Glomerular visceral epithelial cell (primary cell): ENCODE measurements around the gene SNCB.
A peak's percentile ranks its signal among the peaks of the same experiment; 100 is the strongest.
"Not testable (repeated sequence)": the region's sequence is repeated elsewhere in the genome, so short reads cannot be mapped to it uniquely, and the experiment has no call there.

Source experiments
- DNase-seq: peaks from one replicate; pipeline ENCODE4 v3.0.0-alpha.2; 2016; ENCODE audit errors: extremely low spot score

SNCB gene

GRCh38 chr5:176599749-176600430 is 30.4 kb downstream of the SNCB start:
- DNase-seq = not testable (repeated sequence)

- DNase-seq = no peak
Measured at GRCh38 chr5:176597417-176598389, 32.6 kb downstream of the SNCB start.

GRCh38 chr5:176596689-176597416 is 33.5 kb downstream of the SNCB start:
- DNase-seq = no peak

GRCh38 chr5:176596069-176596644 is 34.2 kb downstream of the SNCB start:
- DNase-seq = no peak

- DNase-seq = no peak
Measured at GRCh38 chr5:176595386-176595943, 34.9 kb downstream of the SNCB start.

- no peak for DNase-seq
Measured at GRCh38 chr5:176594554-176594953, 35.8 kb downstream of the SNCB start.

- no peak for DNase-seq
Measured at GRCh38 chr5:176593273-176593869, 37.0 kb downstream of the SNCB start.

- no peak for DNase-seq
Measured at GRCh38 chr5:176592573-176592972, 37.8 kb downstream of the SNCB start.

GRCh38 chr5:176591667-176592066 is 38.7 kb downstream of the SNCB start:
- not testable (repeated sequence) for DNase-seq

- DNase-seq = no peak
Measured at GRCh38 chr5:176590035-176590717, 40.2 kb downstream of the SNCB start.

GRCh38 chr5:176589039-176589769 is 41.1 kb downstream of the SNCB start:
- DNase-seq = no peak

- DNase-seq = no peak
Measured at GRCh38 chr5:176588297-176588696, 42.0 kb downstream of the SNCB start.

GRCh38 chr5:176587398-176587797 is 42.9 kb downstream of the SNCB start:
- no peak for DNase-seq

- DNase-seq = no peak
Measured at GRCh38 chr5:176583076-176583475, 47.3 kb downstream of the SNCB start.

- no peak for DNase-seq
Measured at GRCh38 chr5:176581361-176581760, 49.0 kb downstream of the SNCB start.

- DNase-seq = no peak
Measured at GRCh38 chr5:176579323-176579722, 51.0 kb downstream of the SNCB start.

- peak; percentile 33 for DNase-seq
Measured at GRCh38 chr5:176578391-176578808, 51.9 kb downstream of the SNCB start.

GRCh38 chr5:176577312-176578176 is 52.8 kb downstream of the SNCB start:
- no peak for DNase-seq
